H1 (cell line): ENCODE results near the gene ANXA2R. TPM values are rescaled to one million over a fixed set of nuclear protein-coding genes. Genes with fewer than 3 reads are reported as not detected.

Experiments
- CTCF ChIA-PET: fragments of 300-600 bp; sonication (Branson Sonifier 250); formaldehyde crosslinking; loops from one replicate; lab custom pipeline; 2021; ENCODE audit not compliant: partially characterized antibody; lab: Charles Lee
- POLR2A ChIA-PET: fragments of 300-600 bp; sonication (Branson Sonifier 250); formaldehyde crosslinking; loops from one replicate; lab custom pipeline; 2021; ENCODE audit warnings: inconsistent platforms; ENCODE audit not compliant: partially characterized antibody; lab: Charles Lee
- DNase-seq, 2 experiments: peaks; one replicate each; pipeline versions ENCODE4 v3.0.0 to v3.0.0-alpha.2; 2010 to 2022; ENCODE audit warnings: low spot score in 2 of 2, low read depth in 1 of 2, mixed read lengths in 1 of 2
- FAIRE-seq: peaks from 2 replicates; lab custom pipeline; 2011; peaks lifted over from hg19 to GRCh38; lab: Jason Lieb, UNC
- H2AFZ ChIP-seq: 2 replicates; pipeline ENCODE4 v1.8.1; 2012; ENCODE audit warnings: low read length, inconsistent platforms
- H2AK5ac ChIP-seq: 2 replicates; pipeline ENCODE4 v1.6.1; 2013; ENCODE audit warnings: low read depth, low read length
- H2BK120ac ChIP-seq: replicated peaks from 2 replicates; pipeline ENCODE3; 2013; ENCODE audit warnings: low read depth, low read length, inconsistent platforms
- H2BK12ac ChIP-seq: 2 replicates; pipeline ENCODE4 v1.6.1; 2013; ENCODE audit warnings: low read depth, low read length
- H2BK15ac ChIP-seq: 2 replicates; pipeline ENCODE4 v1.6.1; 2013; ENCODE audit warnings: low read length
- H2BK20ac ChIP-seq: 2 replicates; pipeline ENCODE4 v1.6.1; 2013; ENCODE audit warnings: low read length
- H2BK5ac ChIP-seq: 2 replicates; pipeline ENCODE4 v1.6.1; 2013; ENCODE audit warnings: low read depth, low read length
- H3K14ac ChIP-seq: 2 replicates; pipeline ENCODE4 v1.6.1; 2013; ENCODE audit warnings: inconsistent platforms; ENCODE audit not compliant: insufficient read length
- H3K18ac ChIP-seq: 2 replicates; pipeline ENCODE4 v1.6.1; 2013; ENCODE audit warnings: low read length; ENCODE audit errors: extremely low read depth
- H3K23ac ChIP-seq: 2 replicates; pipeline ENCODE4 v1.6.1; 2013; ENCODE audit warnings: inconsistent platforms; ENCODE audit not compliant: insufficient read length
- H3K23me2 ChIP-seq: 2 replicates; pipeline ENCODE4 v1.6.1; 2013; ENCODE audit warnings: low read depth, low read length
- H3K27ac ChIP-seq: 2 replicates; pipeline ENCODE4 v1.6.1; 2011; ENCODE audit warnings: low read depth, low read length, inconsistent platforms
- H3K27me3 ChIP-seq, 4 experiments: replicated peaks in 1 of 4; 1 replicate in 1 of 4; 2 replicates in 3 of 4; pipeline versions ENCODE4 v1.6.1 to v1.8.1; 2011 to 2013; ENCODE audit warnings: low read length in 3 of 4, mild to moderate bottlenecking in 3 of 4, inconsistent platforms in 2 of 4, mixed read lengths in 2 of 4, moderate library complexity in 1 of 4; ENCODE audit not compliant: control insufficient read depth in 3 of 4, insufficient read depth in 3 of 4; ENCODE audit errors: extremely low read depth in 1 of 4
- H3K36me3 ChIP-seq, 4 experiments: 2 replicates each; pipeline versions ENCODE4 v1.6.1 to v1.8.1; 2011 to 2013; ENCODE audit warnings: mild to moderate bottlenecking in 4 of 4, low read length in 3 of 4, moderate library complexity in 2 of 4, control low read depth in 1 of 4, inconsistent platforms in 1 of 4; ENCODE audit not compliant: insufficient read depth in 4 of 4, control insufficient read depth in 2 of 4
- H3K4ac ChIP-seq: replicated peaks from 2 replicates; pipeline ENCODE3; 2013; ENCODE audit warnings: low read length, low read depth, mixed read lengths, inconsistent platforms; ENCODE audit not compliant: insufficient read length
- H3K4me1 ChIP-seq, 4 experiments: replicated peaks in 1 of 4; 1 replicate in 1 of 4; 2 replicates in 3 of 4; pipeline versions ENCODE4 v1.6.1 to v1.8.1; 2011 to 2013; ENCODE audit warnings: low read length in 3 of 4, inconsistent platforms in 2 of 4, mixed read lengths in 1 of 4; ENCODE audit not compliant: insufficient read depth in 4 of 4, control insufficient read depth in 3 of 4
- H3K4me2 ChIP-seq, 2 experiments: 2 replicates each; pipeline versions ENCODE4 v1.6.1 to v1.8.1; 2011 to 2013; ENCODE audit warnings: low read depth in 2 of 2, low read length in 2 of 2, control low read depth in 1 of 2, inconsistent platforms in 1 of 2, mild to moderate bottlenecking in 1 of 2; ENCODE audit not compliant: insufficient read depth in 1 of 2
- H3K4me3 ChIP-seq, 4 experiments: fragments of 200-600, 300-600 bp in 1 of 4; sonication (generic), shearing (Covaris generic), sonication (Bioruptor Twin) in 1 of 4; 2 replicates each; pipeline versions ENCODE4 v1.5.1 to v1.8.1; 2011 to 2016; ENCODE audit warnings: low read length in 4 of 4, low read depth in 3 of 4, control low read depth in 2 of 4, inconsistent platforms in 2 of 4, mild to moderate bottlenecking in 2 of 4, mixed read lengths in 1 of 4, moderate library complexity in 1 of 4; ENCODE audit not compliant: insufficient read depth in 2 of 4; ENCODE audit errors: extremely low read depth in 1 of 4
- H3K56ac ChIP-seq: replicated peaks from 2 replicates; pipeline ENCODE3; 2013; ENCODE audit warnings: low read depth, mild to moderate bottlenecking, mixed read lengths, low read length, inconsistent platforms; ENCODE audit not compliant: insufficient read length
- H3K79me1 ChIP-seq: 2 replicates; pipeline ENCODE4 v1.6.1; 2013; ENCODE audit warnings: low read depth, low read length, control low read depth
- H3K79me2 ChIP-seq, 2 experiments: 2 replicates each; pipeline versions ENCODE4 v1.6.1 to v1.8.1; 2012 to 2013; ENCODE audit warnings: low read length in 2 of 2, mild to moderate bottlenecking in 2 of 2, inconsistent platforms in 1 of 2; ENCODE audit not compliant: insufficient read depth in 2 of 2, control insufficient read depth in 1 of 2
- H3K9ac ChIP-seq, 4 experiments: replicated peaks in 1 of 4; 1 replicate in 1 of 4; 2 replicates in 3 of 4; pipeline versions ENCODE4 v1.6.1 to v1.8.1; 2011 to 2013; ENCODE audit warnings: low read depth in 3 of 4, low read length in 3 of 4, control low read depth in 2 of 4, mild to moderate bottlenecking in 2 of 4, moderate library complexity in 2 of 4, inconsistent platforms in 1 of 4; ENCODE audit errors: extremely low read depth in 1 of 4
- H3K9me3 ChIP-seq, 2 experiments: 2 replicates each; pipeline versions ENCODE4 v1.6.1 to v1.8.1; 2012 to 2013; ENCODE audit warnings: mild to moderate bottlenecking in 2 of 2, moderate library complexity in 2 of 2, control low read depth in 1 of 2, inconsistent platforms in 1 of 2, low read depth in 1 of 2, low read length in 1 of 2, mixed read lengths in 1 of 2; ENCODE audit not compliant: insufficient read depth in 2 of 2
- H4K20me1 ChIP-seq, 2 experiments: replicated peaks in 1 of 2; 2 replicates each; pipeline versions ENCODE3 to v1.8.1; 2011 to 2013; ENCODE audit warnings: inconsistent platforms in 2 of 2, low read length in 2 of 2, mild to moderate bottlenecking in 1 of 2; ENCODE audit not compliant: insufficient read depth in 2 of 2, control insufficient read depth in 1 of 2
- H4K5ac ChIP-seq: 2 replicates; pipeline ENCODE4 v1.6.1; 2013; ENCODE audit warnings: low read length, low read depth, mixed read lengths, inconsistent platforms; ENCODE audit not compliant: insufficient read length
- H4K8ac ChIP-seq: 2 replicates; pipeline ENCODE4 v1.8.0; 2013; ENCODE audit warnings: mild to moderate bottlenecking, moderate library complexity, low read length, inconsistent platforms; ENCODE audit not compliant: insufficient read depth; ENCODE audit errors: extremely low read depth
- H4K91ac ChIP-seq: replicated peaks from 2 replicates; pipeline ENCODE3; 2013; ENCODE audit warnings: low read length, mixed read lengths, inconsistent platforms; ENCODE audit not compliant: insufficient read length
- ASH2L ChIP-seq: fragments of 200-600, 300-600 bp; sonication (generic); IDR thresholded peaks from one replicate; pipeline ENCODE4 v1.7.1; 2017; ENCODE audit warnings: low read length
- BACH1 ChIP-seq: IDR thresholded peaks from 2 replicates; pipeline ENCODE4 v1.6.1; 2012; ENCODE audit warnings: low read length, improper control_type of control experiment
- BCL11A ChIP-seq, 2 experiments: IDR thresholded peaks; one replicate each; pipeline ENCODE4 v1.6.1; 2011; ENCODE audit warnings: low read depth in 2 of 2, low read length in 2 of 2, mild to moderate bottlenecking in 2 of 2
- EZH2 ChIP-seq: fragments of 200-600 bp; sonication (generic); IDR thresholded peaks from 2 replicates; pipeline ENCODE4 v1.7.1; 2012; ENCODE audit warnings: low read depth, mild to moderate bottlenecking, moderate library complexity, low read length, inconsistent platforms; ENCODE audit not compliant: severe bottlenecking
- FOSL1 ChIP-seq: IDR thresholded peaks from 2 replicates; pipeline ENCODE4 v1.6.1; 2011; ENCODE audit warnings: mild to moderate bottlenecking, low read depth, low read length, moderate library complexity; ENCODE audit not compliant: insufficient read depth
- JUND ChIP-seq: IDR thresholded peaks from 2 replicates; pipeline ENCODE4 v1.6.1; 2011; ENCODE audit warnings: mild to moderate bottlenecking, improper control_type of control experiment, low read length
- KDM5A ChIP-seq: fragments of 200-600 bp; IDR thresholded peaks from 2 replicates; pipeline ENCODE4 v1.7.1; 2012; ENCODE audit warnings: mild to moderate bottlenecking, low read length, inconsistent platforms, mixed read lengths
- RBBP5 ChIP-seq: IDR thresholded peaks from 2 replicates; pipeline ENCODE4 v1.7.1; 2012; ENCODE audit warnings: low read depth, mild to moderate bottlenecking, inconsistent platforms, low read length, moderate library complexity, borderline replicate concordance
- RNF2 ChIP-seq: fragments of 200-900, 300-1000 bp; sonication (generic); IDR thresholded peaks from 2 replicates; pipeline ENCODE4 v1.7.1; 2016; ENCODE audit warnings: borderline replicate concordance, low read depth, mild to moderate bottlenecking, antibody characterized with exemption, low read length; ENCODE audit not compliant: poor library complexity, severe bottlenecking; ENCODE audit errors: missing control alignments
- SIN3A ChIP-seq, 2 experiments: IDR thresholded peaks in 1 of 2; conservative IDR thresholded peaks in 1 of 2; 2 replicates each; pipeline ENCODE4 v1.6.1; 2011 to 2012; ENCODE audit warnings: low read length in 2 of 2, improper control_type of control experiment in 1 of 2, low read depth in 1 of 2, mild to moderate bottlenecking in 1 of 2
- SIRT6 ChIP-seq: IDR thresholded peaks from one replicate; pipeline ENCODE4 v1.7.1; 2012; ENCODE audit warnings: low read length, inconsistent platforms
- SUZ12 ChIP-seq: fragments of 200-600 bp; sonication (generic); IDR thresholded peaks from 2 replicates; pipeline ENCODE4 v1.6.1; 2012; ENCODE audit warnings: mild to moderate bottlenecking, inconsistent platforms, low read length, moderate library complexity, mixed read lengths
- WGBS, 2 experiments: shearing (Covaris generic) in 1 of 2; methylation state at CpG; one replicate each; pipeline versions ENCODE4 v1.1.6 to v1.1.7; 2013 to 2015; ENCODE audit warnings: low lambda C conversion rate in 2 of 2, mixed read lengths in 2 of 2, inconsistent platforms in 1 of 2, low coverage in 1 of 2, missing lambda C conversion rate in 1 of 2; ENCODE audit not compliant: insufficient replicate concordance in 2 of 2, insufficient coverage in 1 of 2, insufficient read length in 1 of 2; ENCODE audit errors: extremely low coverage in 1 of 2, missing lambda C conversion rate in 1 of 2; 5-methylcytosine and 5-hydroxymethylcytosine counted together
- polyA plus RNA-seq, 7 experiments: library from polyadenylated mRNA; depleted of rRNA in 3 of 7; stranded (reverse) in 5 of 7; unstranded in 2 of 7; fragments of >200 nt in 5 of 7; fragments of 200-250 nt in 2 of 7; gene quantifications; 1 replicate in 5 of 7; 2 replicates in 1 of 7; 4 replicates in 1 of 7; pipeline versions ENCODE4 v1.2.1 to v1.2.3, GENCODE V29; 2011 to 2013; ENCODE audit warnings: missing spikeins in 2 of 7, mixed read lengths in 2 of 7
- total RNA-seq: library from RNA; stranded (reverse); fragmentation: NEBNext Ultra II Directional; extraction: Animal tissue kit (Norgen Biotek cat#: 25700); gene quantifications from 2 replicates; pipeline ENCODE4 v1.2.1, GENCODE V29; 2021

ANXA2R gene
- total and polyA plus RNA-seq, 2 of the 8 experiments (the other 6 are each of a cell fraction or from before 2014, with no cell fraction given), result 0.08 to 0.17 TPM

DNA sequence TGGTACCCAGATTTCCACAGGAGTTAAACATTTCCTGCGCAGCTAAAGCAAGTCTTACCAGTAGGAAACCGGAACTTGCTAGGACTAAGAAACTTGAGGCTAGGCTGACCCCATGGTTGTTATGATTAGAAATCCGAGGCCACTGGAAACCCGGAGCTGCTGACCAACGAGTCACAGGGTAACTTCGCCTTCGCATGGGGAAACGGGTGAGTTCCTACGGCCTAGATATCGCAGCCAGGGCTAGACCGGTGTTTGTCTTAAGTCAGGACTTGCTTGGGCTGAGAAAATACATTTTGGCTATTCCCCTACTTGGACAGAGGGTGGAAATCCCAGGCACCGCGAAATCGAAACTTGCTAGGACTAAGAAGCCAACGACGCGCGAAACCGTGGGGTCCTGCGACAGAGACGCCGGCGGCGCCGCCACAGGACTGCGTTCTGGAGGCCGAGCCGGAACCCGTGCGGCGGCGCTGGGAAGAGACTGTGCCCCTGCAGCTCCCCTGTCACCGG, 1.6 kb upstream of the ANXA2R start:
- peak in 1 of 2 experiments; percentile 75 for DNase-seq
- TF ChIP-seq BCL11A (IDR thresholded peaks at IDR 0.05; ENCODE audit: low read depth in 2 of 2, low read length in 2 of 2), result no peak
- 0 out of 4 replicates have a peak, but pooled peaks of 1 of the 2 experiments have one; percentile 10 for TF ChIP-seq SIN3A (conservative IDR thresholded peaks at IDR 0.05 in 1 of 2, IDR thresholded peaks at IDR 0.05 in 1 of 2; ENCODE audit: low read depth in 1 of 2, low read length in 2 of 2)
- peak; percentile 96; the same call in 1 of the 2 replicates for TF ChIP-seq SUZ12
- TF ChIP-seq EZH2, result no peak
- no peak for TF ChIP-seq KDM5A
- no peak for TF ChIP-seq BACH1
- TF ChIP-seq ASH2L, result peak; percentile 21
- no peak for TF ChIP-seq FOSL1
- TF ChIP-seq SIRT6, result no peak
- no peak for TF ChIP-seq RBBP5
- TF ChIP-seq JUND, result no peak
- peak; percentile 98 for TF ChIP-seq RNF2

More for the DNA sequence above, 1.6 kb upstream of the ANXA2R start:
- Histone ChIP-seq H3K56ac (no peak overlapping the region), H2AFZ (no peak overlapping the region), H3K9ac (no peak overlapping the region; a peak in 2 of 7 replicates), H3K27me3 (peaks cover 65 to 93% (median 85%) of the 10 kb centered on the region in 4 experiments), H3K4me3 (peak overlapping the region; percentile 25 to 57 (median 40); a peak in 7 of 8 replicates), H3K4me2 (peak overlapping the region; percentile 72 to 84), H3K4ac (no peak overlapping the region), H3K9me3 (no peaks in the 10 kb centered on the region), H2BK20ac (no peak overlapping the region), H2BK12ac (peak overlapping the region; percentile 71; the same call in 1 of the 2 replicates), H3K14ac (no peak overlapping the region), H4K91ac (no peak overlapping the region), H3K36me3 (no peaks in the 10 kb centered on the region), H3K23me2 (no peaks in the 10 kb centered on the region; the same call in 1 of the 2 replicates), H2BK120ac (no peak overlapping the region), H3K79me1 (no peaks in the 10 kb centered on the region; the same call in 1 of the 2 replicates), H4K8ac (no peak overlapping the region), H4K5ac (no peak overlapping the region), H2BK15ac (no peak overlapping the region), H3K23ac (no peak overlapping the region), H3K79me2 (no peaks in the 10 kb centered on the region), H3K18ac (no peak overlapping the region), H3K27ac (no peak overlapping the region), H4K20me1 (peaks cover 30 to 49% of the 10 kb centered on the region in 2 experiments), H2AK5ac (no peak overlapping the region), H3K4me1 (peaks cover 10 to 29% (median 14%) of the 10 kb centered on the region in 4 experiments), H2BK5ac (no peak overlapping the region)
- no peak for FAIRE-seq
- ChIA-PET POLR2A (interaction anchor here (1.1 to 3.2 kb wide), 5 partner anchors 8 to 79 kb away, joined by 3 to 17 read pairs (median 6); partner anchors contain the start of gene ZNF131), CTCF (interaction anchor here (0.6 to 2.8 kb wide), 22 partner anchors 10 to 871 kb away, joined by 3 to 23 read pairs (median 4); no protein-coding TSS in a partner anchor)
- 3% methylated on average over 33 of the region's 33 CpGs; no CpG with 5 or more reads in 1 of the 2 experiments for WGBS, 2 experiments
